H1 (cell line): ENCODE measurements around the gene SBNO2. TPM values are rescaled to one million over a fixed set of nuclear protein-coding genes. Genes with fewer than 3 reads are reported as not detected.

Experiments
- BACH1 ChIP-seq: IDR thresholded peaks from 2 replicates; pipeline ENCODE4 v1.6.1; 2012; ENCODE audit warnings: low read length, improper control_type of control experiment
- CTCF ChIP-seq, 3 experiments: IDR thresholded peaks; 1 replicate in 2 of 3; 2 replicates in 1 of 3; pipeline versions ENCODE4 v1.5.1 to v1.6.1; 2011; ENCODE audit warnings: low read length in 3 of 3, mild to moderate bottlenecking in 3 of 3, inconsistent platforms in 2 of 3, low read depth in 1 of 3, moderate library complexity in 1 of 3; ENCODE audit not compliant: insufficient read depth in 1 of 3; ENCODE audit errors: control extremely low read depth in 1 of 3
- EP300 ChIP-seq, 2 experiments: IDR thresholded peaks; 1 replicate in 1 of 2; 2 replicates in 1 of 2; pipeline ENCODE4 v1.6.1; 2011 to 2012; ENCODE audit warnings: low read depth in 2 of 2, low read length in 2 of 2, mild to moderate bottlenecking in 2 of 2, borderline replicate concordance in 1 of 2, inconsistent platforms in 1 of 2, moderate library complexity in 1 of 2
- KDM5A ChIP-seq: fragments of 200-600 bp; IDR thresholded peaks from 2 replicates; pipeline ENCODE4 v1.7.1; 2012; ENCODE audit warnings: mild to moderate bottlenecking, low read length, inconsistent platforms, mixed read lengths
- MAFK ChIP-seq: IDR thresholded peaks from 2 replicates; pipeline ENCODE4 v1.6.1; 2012; ENCODE audit warnings: low read depth, mild to moderate bottlenecking, improper control_type of control experiment, low read length
- RAD21 ChIP-seq, 2 experiments: IDR thresholded peaks in 1 of 2; conservative IDR thresholded peaks in 1 of 2; 2 replicates each; pipeline ENCODE4 v1.6.1; 2011; ENCODE audit warnings: low read depth in 2 of 2, low read length in 2 of 2, improper control_type of control experiment in 1 of 2, inconsistent platforms in 1 of 2, mild to moderate bottlenecking in 1 of 2, moderate library complexity in 1 of 2
- polyA plus RNA-seq, 7 experiments: library from polyadenylated mRNA; depleted of rRNA in 3 of 7; stranded (reverse) in 5 of 7; unstranded in 2 of 7; fragments of >200 nt in 5 of 7; fragments of 200-250 nt in 2 of 7; gene quantifications; 1 replicate in 5 of 7; 2 replicates in 1 of 7; 4 replicates in 1 of 7; pipeline versions ENCODE4 v1.2.1 to v1.2.3, GENCODE V29; 2011 to 2013; ENCODE audit warnings: missing spikeins in 2 of 7, mixed read lengths in 2 of 7
- total RNA-seq: library from RNA; stranded (reverse); fragmentation: NEBNext Ultra II Directional; extraction: Animal tissue kit (Norgen Biotek cat#: 25700); gene quantifications from 2 replicates; pipeline ENCODE4 v1.2.1, GENCODE V29; 2021
- TF ChIP-seq, protein P1 (sequence below): fragments of 300-600 bp; sonication (generic); IDR thresholded peaks from 2 replicates; pipeline ENCODE4 v1.7.1; 2012; ENCODE audit warnings: low read length, moderate library complexity, mild to moderate bottlenecking, inconsistent platforms; ENCODE audit not compliant: insufficient replicate concordance

Gene SBNO2
- total and polyA plus RNA-seq, 2 of the 8 experiments (the other 6 are each of a cell fraction or from before 2014, with no cell fraction given): 12.2 to 31.4 TPM

DNA sequence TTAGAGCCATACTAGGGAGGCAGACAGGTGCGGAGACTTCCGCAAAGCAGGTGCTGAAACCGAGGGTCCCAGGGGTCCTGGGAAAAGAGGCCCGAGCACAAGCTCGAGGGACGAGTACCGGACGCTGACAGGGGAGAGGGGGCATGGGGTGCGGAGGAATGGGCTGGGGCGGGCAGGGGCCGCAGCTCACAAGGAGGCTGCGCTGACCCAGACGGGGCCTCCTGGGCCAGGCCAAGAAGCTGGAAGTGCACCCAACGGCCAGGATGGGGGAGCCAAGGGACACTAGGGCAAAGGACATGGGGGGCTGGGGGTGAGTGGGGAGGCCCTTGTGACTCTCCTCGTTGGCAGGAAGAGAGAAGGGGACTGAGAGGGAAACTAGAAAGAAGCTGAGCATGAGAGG lies 80.7 kb downstream of the SBNO2 start (continued):
- TF ChIP-seq RAD21 (IDR thresholded peaks at IDR 0.05 in 1 of 2, conservative IDR thresholded peaks at IDR 0.05 in 1 of 2; ENCODE audit: low read depth in 2 of 2, low read length in 2 of 2): no peak
- TF ChIP-seq, protein P1, sequence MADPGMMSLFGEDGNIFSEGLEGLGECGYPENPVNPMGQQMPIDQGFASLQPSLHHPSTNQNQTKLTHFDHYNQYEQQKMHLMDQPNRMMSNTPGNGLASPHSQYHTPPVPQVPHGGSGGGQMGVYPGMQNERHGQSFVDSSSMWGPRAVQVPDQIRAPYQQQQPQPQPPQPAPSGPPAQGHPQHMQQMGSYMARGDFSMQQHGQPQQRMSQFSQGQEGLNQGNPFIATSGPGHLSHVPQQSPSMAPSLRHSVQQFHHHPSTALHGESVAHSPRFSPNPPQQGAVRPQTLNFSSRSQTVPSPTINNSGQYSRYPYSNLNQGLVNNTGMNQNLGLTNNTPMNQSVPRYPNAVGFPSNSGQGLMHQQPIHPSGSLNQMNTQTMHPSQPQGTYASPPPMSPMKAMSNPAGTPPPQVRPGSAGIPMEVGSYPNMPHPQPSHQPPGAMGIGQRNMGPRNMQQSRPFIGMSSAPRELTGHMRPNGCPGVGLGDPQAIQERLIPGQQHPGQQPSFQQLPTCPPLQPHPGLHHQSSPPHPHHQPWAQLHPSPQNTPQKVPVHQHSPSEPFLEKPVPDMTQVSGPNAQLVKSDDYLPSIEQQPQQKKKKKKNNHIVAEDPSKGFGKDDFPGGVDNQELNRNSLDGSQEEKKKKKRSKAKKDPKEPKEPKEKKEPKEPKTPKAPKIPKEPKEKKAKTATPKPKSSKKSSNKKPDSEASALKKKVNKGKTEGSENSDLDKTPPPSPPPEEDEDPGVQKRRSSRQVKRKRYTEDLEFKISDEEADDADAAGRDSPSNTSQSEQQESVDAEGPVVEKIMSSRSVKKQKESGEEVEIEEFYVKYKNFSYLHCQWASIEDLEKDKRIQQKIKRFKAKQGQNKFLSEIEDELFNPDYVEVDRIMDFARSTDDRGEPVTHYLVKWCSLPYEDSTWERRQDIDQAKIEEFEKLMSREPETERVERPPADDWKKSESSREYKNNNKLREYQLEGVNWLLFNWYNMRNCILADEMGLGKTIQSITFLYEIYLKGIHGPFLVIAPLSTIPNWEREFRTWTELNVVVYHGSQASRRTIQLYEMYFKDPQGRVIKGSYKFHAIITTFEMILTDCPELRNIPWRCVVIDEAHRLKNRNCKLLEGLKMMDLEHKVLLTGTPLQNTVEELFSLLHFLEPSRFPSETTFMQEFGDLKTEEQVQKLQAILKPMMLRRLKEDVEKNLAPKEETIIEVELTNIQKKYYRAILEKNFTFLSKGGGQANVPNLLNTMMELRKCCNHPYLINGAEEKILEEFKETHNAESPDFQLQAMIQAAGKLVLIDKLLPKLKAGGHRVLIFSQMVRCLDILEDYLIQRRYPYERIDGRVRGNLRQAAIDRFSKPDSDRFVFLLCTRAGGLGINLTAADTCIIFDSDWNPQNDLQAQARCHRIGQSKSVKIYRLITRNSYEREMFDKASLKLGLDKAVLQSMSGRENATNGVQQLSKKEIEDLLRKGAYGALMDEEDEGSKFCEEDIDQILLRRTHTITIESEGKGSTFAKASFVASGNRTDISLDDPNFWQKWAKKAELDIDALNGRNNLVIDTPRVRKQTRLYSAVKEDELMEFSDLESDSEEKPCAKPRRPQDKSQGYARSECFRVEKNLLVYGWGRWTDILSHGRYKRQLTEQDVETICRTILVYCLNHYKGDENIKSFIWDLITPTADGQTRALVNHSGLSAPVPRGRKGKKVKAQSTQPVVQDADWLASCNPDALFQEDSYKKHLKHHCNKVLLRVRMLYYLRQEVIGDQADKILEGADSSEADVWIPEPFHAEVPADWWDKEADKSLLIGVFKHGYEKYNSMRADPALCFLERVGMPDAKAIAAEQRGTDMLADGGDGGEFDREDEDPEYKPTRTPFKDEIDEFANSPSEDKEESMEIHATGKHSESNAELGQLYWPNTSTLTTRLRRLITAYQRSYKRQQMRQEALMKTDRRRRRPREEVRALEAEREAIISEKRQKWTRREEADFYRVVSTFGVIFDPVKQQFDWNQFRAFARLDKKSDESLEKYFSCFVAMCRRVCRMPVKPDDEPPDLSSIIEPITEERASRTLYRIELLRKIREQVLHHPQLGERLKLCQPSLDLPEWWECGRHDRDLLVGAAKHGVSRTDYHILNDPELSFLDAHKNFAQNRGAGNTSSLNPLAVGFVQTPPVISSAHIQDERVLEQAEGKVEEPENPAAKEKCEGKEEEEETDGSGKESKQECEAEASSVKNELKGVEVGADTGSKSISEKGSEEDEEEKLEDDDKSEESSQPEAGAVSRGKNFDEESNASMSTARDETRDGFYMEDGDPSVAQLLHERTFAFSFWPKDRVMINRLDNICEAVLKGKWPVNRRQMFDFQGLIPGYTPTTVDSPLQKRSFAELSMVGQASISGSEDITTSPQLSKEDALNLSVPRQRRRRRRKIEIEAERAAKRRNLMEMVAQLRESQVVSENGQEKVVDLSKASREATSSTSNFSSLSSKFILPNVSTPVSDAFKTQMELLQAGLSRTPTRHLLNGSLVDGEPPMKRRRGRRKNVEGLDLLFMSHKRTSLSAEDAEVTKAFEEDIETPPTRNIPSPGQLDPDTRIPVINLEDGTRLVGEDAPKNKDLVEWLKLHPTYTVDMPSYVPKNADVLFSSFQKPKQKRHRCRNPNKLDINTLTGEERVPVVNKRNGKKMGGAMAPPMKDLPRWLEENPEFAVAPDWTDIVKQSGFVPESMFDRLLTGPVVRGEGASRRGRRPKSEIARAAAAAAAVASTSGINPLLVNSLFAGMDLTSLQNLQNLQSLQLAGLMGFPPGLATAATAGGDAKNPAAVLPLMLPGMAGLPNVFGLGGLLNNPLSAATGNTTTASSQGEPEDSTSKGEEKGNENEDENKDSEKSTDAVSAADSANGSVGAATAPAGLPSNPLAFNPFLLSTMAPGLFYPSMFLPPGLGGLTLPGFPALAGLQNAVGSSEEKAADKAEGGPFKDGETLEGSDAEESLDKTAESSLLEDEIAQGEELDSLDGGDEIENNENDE: no peak
- TF ChIP-seq CTCF (IDR thresholded peaks at IDR 0.05; ENCODE audit: control extremely low read depth in 1 of 3, insufficient read depth in 1 of 3, low read depth in 1 of 3, low read length in 3 of 3): no peak
- no peak for TF ChIP-seq EP300 (IDR thresholded peaks at IDR 0.05; ENCODE audit: borderline replicate concordance in 1 of 2, low read depth in 2 of 2, low read length in 2 of 2)
- TF ChIP-seq BACH1: no peak
- no peak for TF ChIP-seq MAFK
- no peak for TF ChIP-seq KDM5A
